ENCODE measurements around the gene PCNP.

DNA sequence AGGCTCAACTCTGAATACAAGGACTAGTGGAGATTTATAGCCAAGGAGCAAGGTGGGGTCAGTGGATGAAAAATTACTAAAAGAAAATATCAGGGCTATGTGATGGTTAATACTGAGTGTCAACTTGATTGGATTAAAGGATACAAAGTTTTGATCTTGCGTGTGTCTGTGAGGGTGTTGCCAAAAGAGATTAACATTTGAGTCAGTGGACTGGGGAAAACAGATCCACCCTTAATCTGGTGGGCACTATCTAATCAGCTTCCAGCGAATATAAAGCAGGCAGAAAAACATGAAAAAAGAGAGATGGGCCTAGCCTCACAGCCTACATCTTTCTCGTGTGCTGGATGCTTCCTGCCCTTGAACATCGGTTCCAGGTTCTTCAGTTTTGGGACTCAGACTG lies 46.5 kb upstream of the PCNP start:
- TF ChIP-seq, protein P1, sequence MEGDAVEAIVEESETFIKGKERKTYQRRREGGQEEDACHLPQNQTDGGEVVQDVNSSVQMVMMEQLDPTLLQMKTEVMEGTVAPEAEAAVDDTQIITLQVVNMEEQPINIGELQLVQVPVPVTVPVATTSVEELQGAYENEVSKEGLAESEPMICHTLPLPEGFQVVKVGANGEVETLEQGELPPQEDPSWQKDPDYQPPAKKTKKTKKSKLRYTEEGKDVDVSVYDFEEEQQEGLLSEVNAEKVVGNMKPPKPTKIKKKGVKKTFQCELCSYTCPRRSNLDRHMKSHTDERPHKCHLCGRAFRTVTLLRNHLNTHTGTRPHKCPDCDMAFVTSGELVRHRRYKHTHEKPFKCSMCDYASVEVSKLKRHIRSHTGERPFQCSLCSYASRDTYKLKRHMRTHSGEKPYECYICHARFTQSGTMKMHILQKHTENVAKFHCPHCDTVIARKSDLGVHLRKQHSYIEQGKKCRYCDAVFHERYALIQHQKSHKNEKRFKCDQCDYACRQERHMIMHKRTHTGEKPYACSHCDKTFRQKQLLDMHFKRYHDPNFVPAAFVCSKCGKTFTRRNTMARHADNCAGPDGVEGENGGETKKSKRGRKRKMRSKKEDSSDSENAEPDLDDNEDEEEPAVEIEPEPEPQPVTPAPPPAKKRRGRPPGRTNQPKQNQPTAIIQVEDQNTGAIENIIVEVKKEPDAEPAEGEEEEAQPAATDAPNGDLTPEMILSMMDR (IDR thresholded peaks at IDR 0.05) = no peak
- TF ChIP-seq POLR2A (IDR thresholded peaks at IDR 0.05) = no peak

All from tibial nerve (tissue), 3 donors.